ENCODE results near the gene DDX51. TPM values are rescaled to one million over a fixed set of nuclear protein-coding genes. Genes with fewer than 3 reads are reported as not detected.

The DDX51 gene
- 7.4 and 7.8 TPM in 2 replicates for total RNA-seq (ENCODE audit: low replicate concordance)

GRCh38 chr12:132144115-132144809 lies at the start of gene DDX51, which contains the start of gene NOC4L:
DDX51 (minus strand) TSS chr12:132144319; CDS start chr12:132144296, 23 bp downstream.
NOC4L (plus strand) TSS chr12:132144457; CDS start chr12:132144489, 32 bp downstream.

Other genes starting within 250 kb of the DDX51 start
- 4.0 and 9.0 TPM in 2 replicates for gene ULK1, start 249.7 kb downstream of the DDX51 start, total RNA-seq (ENCODE audit: low replicate concordance)
- gene PUS1, start 215.0 kb downstream of the DDX51 start, total RNA-seq (ENCODE audit: low replicate concordance), result 8.0 and 10.6 TPM in 2 replicates
- 5.3 and 6.2 TPM in 2 replicates for gene EP400, start 194.4 kb downstream of the DDX51 start, total RNA-seq (ENCODE audit: low replicate concordance)
- gene NOC4L, start 138 bp upstream of the DDX51 start, total RNA-seq (ENCODE audit: low replicate concordance), result 3.7 and 7.8 TPM in 2 replicates
- gene GALNT9, start 185.3 kb upstream of the DDX51 start, total RNA-seq (ENCODE audit: low replicate concordance), result not detected in 2 replicates

All from smooth muscle cell of the coronary artery (primary cell).